Measurements from ENCODE around the gene LSM10.
A peak's percentile ranks its signal among the peaks of the same experiment; 100 is the strongest.

LSM10 gene

GRCh38 chr1:36381405-36381804, 16.3 kb downstream of the LSM10 start:
- H3K4me1 Mint-ChIP-seq = peaks cover 72% of the 10 kb centered on the region
- no peak overlapping the region for H3K4me3 Mint-ChIP-seq
- no peaks in the 10 kb centered on the region for H3K9me3 Mint-ChIP-seq
- no peak for ATAC-seq
- no peaks in the 10 kb centered on the region for H3K27me3 Mint-ChIP-seq
- DNase-seq = no peak
- peak overlapping the region in 1 of 2 donors; percentile 41 for H3K27ac Mint-ChIP-seq

- no peak for DNase-seq
- Mint-ChIP-seq H3K27ac (peak overlapping the region in 1 of 2 donors; percentile 42), H3K9me3 (no peaks in the 10 kb centered on the region), H3K4me1 (peaks cover 67% of the 10 kb centered on the region), H3K4me3 (no peak overlapping the region), H3K27me3 (no peaks in the 10 kb centered on the region)
- no peak for ATAC-seq
These were observed 16.9 kb downstream of the LSM10 start for GRCh38 chr1:36380782-36381181.

GRCh38 chr1:36380143-36380619, 17.5 kb downstream of the LSM10 start:
- Mint-ChIP-seq H3K9me3 (no peaks in the 10 kb centered on the region), H3K4me3 (no peak overlapping the region), H3K4me1 (peaks cover 68% of the 10 kb centered on the region), H3K27ac (no peak overlapping the region), H3K27me3 (no peaks in the 10 kb centered on the region)
- ATAC-seq (no peak), DNase-seq (no peak)

- H3K4me1 Mint-ChIP-seq = peaks cover 70% of the 10 kb centered on the region
- DNase-seq = no peak
- no peaks in the 10 kb centered on the region for H3K27me3 Mint-ChIP-seq
- no peak for ATAC-seq
- no peaks in the 10 kb centered on the region for H3K9me3 Mint-ChIP-seq
- peak overlapping the region in 1 of 2 donors; percentile 33 for H3K27ac Mint-ChIP-seq
- H3K4me3 Mint-ChIP-seq = no peak overlapping the region
These were observed 19.8 kb downstream of the LSM10 start for GRCh38 chr1:36377791-36378492.

GRCh38 chr1:36372617-36373016, 25.1 kb downstream of the LSM10 start:
- no peak for ATAC-seq
- H3K4me3 Mint-ChIP-seq = no peak overlapping the region

DNA sequence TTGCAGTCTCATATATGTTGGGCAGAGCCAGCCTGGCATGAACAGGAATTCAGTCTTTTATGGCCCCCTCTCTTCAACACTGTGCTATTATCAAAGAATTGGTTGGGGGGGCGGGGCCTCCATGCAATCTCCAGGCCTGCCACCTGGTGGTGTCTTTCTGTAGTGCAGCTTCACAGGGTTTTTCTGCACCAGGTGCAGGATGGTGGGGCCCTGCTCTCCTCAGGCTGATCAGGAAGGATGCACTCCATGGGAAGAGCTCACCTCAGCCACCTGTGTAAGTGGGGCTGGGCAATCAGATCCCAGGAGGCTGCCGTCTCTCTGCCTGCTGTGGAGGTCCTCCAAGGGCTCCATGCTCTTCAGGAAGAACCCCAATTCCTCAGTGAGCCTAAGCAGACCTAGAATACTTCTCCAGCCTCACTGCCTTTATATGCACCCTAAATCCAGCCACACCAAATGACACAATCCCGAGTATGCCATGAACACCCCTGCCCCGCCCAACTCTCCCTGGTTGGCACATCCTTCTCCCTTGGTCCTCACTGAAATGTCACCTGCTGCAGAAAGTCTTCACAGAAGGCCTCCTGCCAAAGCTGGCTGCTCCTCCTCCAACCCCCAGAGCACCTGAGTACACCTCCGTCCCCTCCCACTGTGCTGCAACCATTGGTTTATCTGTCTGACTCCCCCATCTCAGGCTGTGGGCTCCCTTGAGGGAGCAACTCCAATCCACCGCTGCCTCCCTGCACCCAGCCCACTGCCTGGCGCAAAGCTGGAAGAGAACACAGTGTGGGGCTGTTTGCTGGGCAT, 28.4 kb downstream of the LSM10 start:
- ATAC-seq (peak; percentile 56), DNase-seq (peak; percentile 75 to 78)
- no peak overlapping the region for H3K27ac Mint-ChIP-seq
- no peak overlapping the region for H3K4me3 Mint-ChIP-seq
- no peaks in the 10 kb centered on the region for H3K27me3 Mint-ChIP-seq
- H3K9me3 Mint-ChIP-seq = no peaks in the 10 kb centered on the region
- peaks cover 77% of the 10 kb centered on the region for H3K4me1 Mint-ChIP-seq

More at GRCh38 chr1:36372617-36373016, 25.1 kb downstream of the LSM10 start:
- H3K27ac Mint-ChIP-seq = peak overlapping the region in 1 of 2 donors; percentile 87
- no peaks in the 10 kb centered on the region for H3K27me3 Mint-ChIP-seq
- DNase-seq = no peak
- H3K9me3 Mint-ChIP-seq = no peaks in the 10 kb centered on the region
- peaks cover 63% of the 10 kb centered on the region for H3K4me1 Mint-ChIP-seq

GRCh38 chr1:36367798-36368197, 29.9 kb downstream of the LSM10 start:
- no peak for ATAC-seq
- Mint-ChIP-seq H3K4me3 (no peak overlapping the region), H3K27me3 (no peaks in the 10 kb centered on the region), H3K9me3 (no peaks in the 10 kb centered on the region), H3K4me1 (peaks cover 62% of the 10 kb centered on the region), H3K27ac (no peak overlapping the region)
- DNase-seq = no peak

DNA sequence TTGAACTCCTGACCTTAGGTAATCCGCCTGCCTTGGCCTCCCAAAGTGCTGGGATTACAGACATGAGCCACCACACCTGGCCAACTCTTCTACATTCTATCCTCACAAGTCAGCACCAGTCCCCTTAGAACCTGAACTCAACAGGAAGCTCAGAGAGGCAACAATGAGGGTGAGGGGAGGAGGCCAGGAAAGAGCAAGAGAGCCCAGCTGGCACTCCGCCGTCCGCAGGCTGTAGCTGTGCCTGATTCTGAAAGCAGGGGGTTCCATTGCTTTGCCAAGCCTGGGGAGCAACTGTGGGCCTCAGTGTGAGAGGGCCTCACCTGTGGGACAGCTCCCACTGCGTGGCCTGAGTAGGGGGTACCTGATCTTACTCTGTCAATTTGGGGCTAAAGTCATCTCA, 30.6 kb downstream of the LSM10 start:
- ATAC-seq (no peak), DNase-seq (no peak)
- Mint-ChIP-seq H3K27ac (peak overlapping the region; percentile 74 to 81), H3K27me3 (no peaks in the 10 kb centered on the region), H3K9me3 (no peaks in the 10 kb centered on the region), H3K4me3 (peak overlapping the region in 1 of 2 donors; percentile 26), H3K4me1 (peaks cover 55% of the 10 kb centered on the region)

DNA sequence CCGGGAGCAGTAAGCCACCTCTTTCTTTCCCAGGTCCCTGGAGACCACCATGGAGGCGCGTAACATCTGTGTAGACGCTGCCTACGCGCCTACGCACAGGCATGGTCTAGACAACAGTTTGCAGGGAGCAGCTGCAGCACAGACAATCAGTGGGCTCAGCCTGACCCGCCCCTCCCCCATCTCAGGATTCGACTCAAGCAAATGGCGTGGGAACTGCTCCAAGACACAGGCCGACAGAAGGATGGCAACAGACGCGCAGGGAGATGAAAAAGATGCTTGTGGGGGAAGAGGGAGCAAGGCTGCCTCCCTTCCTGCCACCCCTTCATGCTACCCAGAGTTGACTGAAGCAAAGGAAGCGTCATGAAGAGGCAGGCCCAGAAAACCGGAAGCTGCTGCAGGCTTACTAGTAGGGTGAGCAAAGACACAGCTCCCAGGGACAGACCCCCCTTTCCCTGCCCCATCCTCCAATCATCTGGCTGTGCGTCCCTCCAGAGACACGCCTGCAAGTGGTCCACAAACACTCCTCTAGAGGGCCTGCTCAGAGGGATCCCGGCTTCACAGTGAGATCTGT, 31.5 kb downstream of the LSM10 start:
- H3K27me3 Mint-ChIP-seq = no peaks in the 10 kb centered on the region
- H3K9me3 Mint-ChIP-seq = no peaks in the 10 kb centered on the region
- peak overlapping the region; percentile 44 to 59 for H3K4me3 Mint-ChIP-seq
- peak overlapping the region; percentile 76 to 91 for H3K27ac Mint-ChIP-seq
- peaks cover 53% of the 10 kb centered on the region for H3K4me1 Mint-ChIP-seq
- DNase-seq (peak in 1 of 2 donors; percentile 51), ATAC-seq (peak; percentile 82)

- Mint-ChIP-seq H3K9me3 (no peaks in the 10 kb centered on the region), H3K4me1 (peaks cover 52% of the 10 kb centered on the region), H3K27ac (peak overlapping the region in 1 of 2 donors; percentile 75), H3K27me3 (no peaks in the 10 kb centered on the region), H3K4me3 (no peak overlapping the region)
- DNase-seq (no peak), ATAC-seq (no peak)
These were observed 32.3 kb downstream of the LSM10 start for GRCh38 chr1:36365381-36365780.

- DNase-seq (no peak), ATAC-seq (no peak)
- H3K27me3 Mint-ChIP-seq = no peaks in the 10 kb centered on the region
- H3K4me1 Mint-ChIP-seq = peaks cover 16% of the 10 kb centered on the region
- peak overlapping the region; percentile 34 to 57 for H3K27ac Mint-ChIP-seq
- no peaks in the 10 kb centered on the region for H3K9me3 Mint-ChIP-seq
- H3K4me3 Mint-ChIP-seq = no peak overlapping the region
These were observed 37.7 kb downstream of the LSM10 start for GRCh38 chr1:36359911-36360550.

DNA sequence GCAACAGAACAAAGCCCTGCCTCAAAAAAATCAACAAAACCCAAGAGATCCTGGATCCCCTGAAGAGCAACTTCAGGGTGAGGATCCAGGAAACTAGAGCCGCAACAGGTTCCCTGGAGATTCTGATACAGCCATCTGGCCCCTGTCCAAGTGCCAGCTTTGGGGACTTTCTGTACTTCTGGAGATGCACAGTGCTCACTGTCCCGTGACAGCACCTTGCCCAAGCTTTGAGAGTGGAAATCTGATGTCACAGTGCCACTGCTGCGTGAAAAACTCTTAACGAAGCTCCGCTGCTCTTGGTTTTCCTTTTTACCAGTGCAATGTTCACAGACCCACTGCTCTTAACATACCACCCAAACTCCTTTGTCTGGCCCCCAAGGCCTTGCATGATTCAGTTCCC, 38.3 kb downstream of the LSM10 start:
- no peak overlapping the region for H3K4me3 Mint-ChIP-seq
- no peaks in the 10 kb centered on the region for H3K27me3 Mint-ChIP-seq
- DNase-seq (no peak), ATAC-seq (no peak)
- peak overlapping the region in 1 of 2 donors; percentile 57 for H3K27ac Mint-ChIP-seq
- peaks cover 16% of the 10 kb centered on the region for H3K4me1 Mint-ChIP-seq
- H3K9me3 Mint-ChIP-seq = no peaks in the 10 kb centered on the region

- no peak for ATAC-seq
- no peak for DNase-seq
- H3K27ac Mint-ChIP-seq = peak overlapping the region in 1 of 2 donors; percentile 13
- no peaks in the 10 kb centered on the region for H3K9me3 Mint-ChIP-seq
- no peaks in the 10 kb centered on the region for H3K27me3 Mint-ChIP-seq
- H3K4me1 Mint-ChIP-seq = peaks cover 23% of the 10 kb centered on the region
- H3K4me3 Mint-ChIP-seq = no peak overlapping the region
These were observed 39.1 kb downstream of the LSM10 start for GRCh38 chr1:36358514-36359084.

DNA sequence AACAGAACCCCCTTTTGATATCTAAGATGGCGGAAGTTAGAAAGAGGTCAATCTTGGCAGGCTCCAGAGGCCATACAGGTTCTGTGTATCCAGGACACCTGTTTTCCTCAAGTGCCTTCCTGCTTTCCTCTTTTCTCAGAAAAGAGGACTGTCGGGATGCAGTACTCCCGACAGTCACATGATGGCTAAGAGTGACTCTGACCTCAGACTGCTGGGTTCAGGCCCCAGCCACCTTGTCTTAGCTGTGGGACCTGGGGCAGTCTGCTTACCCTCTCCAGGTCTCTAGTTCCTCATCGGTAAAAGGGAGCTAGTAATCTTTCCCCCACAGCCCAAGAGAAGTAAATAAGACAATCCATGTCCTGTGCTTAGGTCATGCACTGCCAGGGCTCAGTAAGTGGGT, 41.9 kb downstream of the LSM10 start:
- H3K27ac Mint-ChIP-seq = no peak overlapping the region
- no peak for ATAC-seq
- H3K9me3 Mint-ChIP-seq = no peaks in the 10 kb centered on the region
- H3K27me3 Mint-ChIP-seq = no peaks in the 10 kb centered on the region
- H3K4me1 Mint-ChIP-seq = peaks cover 46% of the 10 kb centered on the region
- DNase-seq = no peak
- no peak overlapping the region for H3K4me3 Mint-ChIP-seq

- no peaks in the 10 kb centered on the region for H3K27me3 Mint-ChIP-seq
- H3K4me1 Mint-ChIP-seq = peaks cover 52% of the 10 kb centered on the region
- H3K27ac Mint-ChIP-seq = peak overlapping the region in 1 of 2 donors; percentile 63
These were observed 43.2 kb downstream of the LSM10 start for GRCh38 chr1:36354486-36354885.

More at GRCh38 chr1:36354486-36354885, 43.2 kb downstream of the LSM10 start:
- ATAC-seq = no peak
- no peak for DNase-seq
- Mint-ChIP-seq H3K4me3 (no peak overlapping the region), H3K9me3 (no peaks in the 10 kb centered on the region)

Data from stimulated activated naive CD8-positive, alpha-beta T cell treated with anti-CD3 and anti-CD28 coated beads, Interleukin-15, amount 100 ng/mL, for 72 hours (primary cell).